ENCODE results near the gene RANBP10. TPM values are rescaled to one million over a fixed set of nuclear protein-coding genes. Genes with fewer than 3 reads are reported as not detected.

The RANBP10 gene
- polyA plus RNA-seq, 1 donor = 23.6 TPM

GRCh38 chr16:67828651-67829050 is 22.3 kb upstream of the RANBP10 start:
- DNase-seq (ENCODE audit: low read depth) = no peak

GRCh38 chr16:67825906-67826305 is 19.5 kb upstream of the RANBP10 start:
- DNase-seq (ENCODE audit: low read depth) = no peak

DNA sequence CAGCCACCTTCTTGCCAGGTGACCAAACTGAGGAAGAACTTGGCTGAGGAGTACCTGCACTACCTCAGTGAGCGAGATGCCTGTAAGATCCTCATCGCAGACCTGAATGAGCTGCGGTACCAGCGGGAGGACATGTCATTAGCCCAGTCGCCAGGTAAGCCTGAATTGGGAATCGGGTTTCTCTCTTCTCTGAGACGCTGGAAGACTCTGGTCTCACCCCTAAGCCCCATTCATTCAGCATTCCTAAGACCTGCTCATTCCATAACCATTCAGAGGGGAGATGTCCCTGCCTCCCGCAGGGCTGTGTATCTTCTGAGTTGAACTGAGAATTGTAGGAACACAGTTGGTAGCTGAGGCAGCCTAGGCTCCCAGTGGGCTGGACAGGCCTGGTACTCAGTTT is 18.8 kb upstream of the RANBP10 start:
- no peak for DNase-seq (ENCODE audit: low read depth)

GRCh38 chr16:67822511-67822910 is 16.2 kb upstream of the RANBP10 start:
- no peak for DNase-seq (ENCODE audit: low read depth)

GRCh38 chr16:67820608-67821259 is 14.4 kb upstream of the RANBP10 start:
- no peak for DNase-seq (ENCODE audit: low read depth)

GRCh38 chr16:67814567-67814966 is 8.2 kb upstream of the RANBP10 start:
- no peak for DNase-seq (ENCODE audit: low read depth)

DNA sequence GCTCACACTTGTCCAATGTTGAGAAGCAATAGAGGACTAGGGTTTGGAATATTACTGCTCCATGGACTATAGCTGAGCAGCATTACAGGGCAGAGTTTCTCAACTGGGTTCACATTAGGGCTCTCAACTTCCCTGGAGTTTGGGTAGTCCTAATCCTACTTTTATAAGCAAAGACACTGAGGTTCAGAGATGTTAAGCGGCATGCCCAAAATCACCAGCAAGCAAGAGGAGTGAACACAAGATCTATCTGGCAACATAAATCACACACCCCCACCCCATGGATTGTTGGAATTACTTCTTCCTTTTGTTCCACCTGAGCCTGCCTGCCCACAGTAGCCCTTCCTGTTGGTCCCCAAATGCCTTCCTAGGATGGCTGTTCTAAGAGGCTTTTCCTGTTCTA is 5.5 kb upstream of the RANBP10 start:
- no peak for DNase-seq (ENCODE audit: low read depth)

DNA sequence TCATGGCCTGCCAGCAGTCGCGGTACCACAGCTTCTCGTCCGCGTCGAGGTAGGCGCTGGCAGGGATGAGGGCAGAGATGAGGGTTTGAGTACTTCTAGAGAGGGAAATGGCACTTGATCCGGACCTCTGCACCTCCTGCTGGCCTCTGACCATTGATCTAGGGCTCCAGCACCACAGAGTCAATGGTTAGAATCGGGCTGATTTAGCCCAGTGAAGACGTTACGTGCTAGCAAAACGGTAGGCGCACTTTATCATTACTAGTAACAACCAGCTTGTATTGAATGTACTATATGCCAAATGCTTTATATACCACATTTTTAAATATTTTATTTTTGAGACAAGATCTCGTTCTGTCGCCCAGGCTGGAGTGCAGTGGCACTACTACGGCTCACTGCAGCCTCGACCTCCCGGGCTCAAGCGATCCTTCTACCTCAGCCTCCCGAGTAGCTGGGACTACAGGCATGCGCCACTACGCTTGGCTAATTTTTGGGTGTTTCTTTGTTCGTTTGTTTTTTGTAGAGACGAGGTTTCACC is 855 bp upstream of the RANBP10 start:
- no peak for DNase-seq (ENCODE audit: low read depth)

GRCh38 chr16:67805718-67806427 is 487 bp downstream of the RANBP10 start:
- DNase-seq (ENCODE audit: low read depth) = no peak

DNA sequence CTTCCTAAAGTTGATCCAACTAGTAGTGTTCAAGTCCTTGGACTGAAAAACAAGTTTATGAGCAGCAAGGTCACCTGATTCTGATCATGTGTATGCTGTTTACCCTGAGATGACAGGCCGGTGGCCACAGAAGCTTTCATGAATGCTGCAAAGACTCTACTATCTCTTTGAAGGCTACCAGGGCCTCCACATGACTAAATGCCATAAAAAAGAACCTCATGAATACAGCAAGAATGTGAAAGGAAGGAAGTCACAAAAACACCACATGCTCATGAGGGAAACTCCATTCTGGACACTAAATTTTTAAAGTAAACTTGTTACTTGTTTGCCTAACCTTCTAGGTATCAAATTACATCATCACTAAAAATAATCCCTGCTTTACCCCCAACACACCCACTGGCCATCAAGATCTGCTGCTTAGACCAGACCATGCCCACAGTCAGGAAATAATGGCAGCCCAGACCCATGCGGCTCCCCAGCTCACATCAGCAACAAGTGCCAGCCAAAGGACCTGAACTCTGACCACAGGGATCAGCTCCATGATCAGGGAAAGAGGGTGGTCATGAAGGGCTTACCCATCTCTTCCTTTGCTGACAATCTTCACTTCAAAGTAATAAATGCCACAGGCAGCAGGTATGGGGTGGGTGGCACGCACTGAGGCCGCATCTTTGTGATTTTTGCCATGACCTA is 1.4 kb downstream of the RANBP10 start:
- no peak for DNase-seq (ENCODE audit: low read depth)

DNA sequence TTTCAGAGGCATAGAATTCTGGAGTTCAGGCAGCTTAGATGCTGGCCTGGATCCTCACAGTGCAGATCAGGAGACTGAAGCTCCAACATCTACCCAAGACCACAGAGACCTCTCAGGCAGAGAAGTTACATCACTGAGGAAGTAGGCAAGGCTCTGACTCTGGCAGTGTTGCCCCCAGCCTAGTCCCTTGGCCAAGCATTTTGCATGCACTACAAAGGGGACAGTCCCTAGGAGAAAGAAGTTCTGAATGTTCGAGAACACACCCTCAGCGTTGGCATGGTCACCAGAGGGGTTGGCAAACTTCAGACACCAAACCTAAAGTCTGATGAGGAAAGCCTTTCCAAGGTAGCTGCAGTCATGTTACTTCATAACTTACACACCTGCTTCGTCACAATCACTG is 2.5 kb downstream of the RANBP10 start:
- no peak for DNase-seq (ENCODE audit: low read depth)

GRCh38 chr16:67801883-67802282 is 4.5 kb downstream of the RANBP10 start:
- DNase-seq (ENCODE audit: low read depth) = no peak

GRCh38 chr16:67801241-67801640 is 5.1 kb downstream of the RANBP10 start:
- DNase-seq (ENCODE audit: low read depth) = no peak

- no peak for DNase-seq (ENCODE audit: low read depth)
Observed at GRCh38 chr16:67800338-67800926, 5.9 kb downstream of the RANBP10 start.

DNA sequence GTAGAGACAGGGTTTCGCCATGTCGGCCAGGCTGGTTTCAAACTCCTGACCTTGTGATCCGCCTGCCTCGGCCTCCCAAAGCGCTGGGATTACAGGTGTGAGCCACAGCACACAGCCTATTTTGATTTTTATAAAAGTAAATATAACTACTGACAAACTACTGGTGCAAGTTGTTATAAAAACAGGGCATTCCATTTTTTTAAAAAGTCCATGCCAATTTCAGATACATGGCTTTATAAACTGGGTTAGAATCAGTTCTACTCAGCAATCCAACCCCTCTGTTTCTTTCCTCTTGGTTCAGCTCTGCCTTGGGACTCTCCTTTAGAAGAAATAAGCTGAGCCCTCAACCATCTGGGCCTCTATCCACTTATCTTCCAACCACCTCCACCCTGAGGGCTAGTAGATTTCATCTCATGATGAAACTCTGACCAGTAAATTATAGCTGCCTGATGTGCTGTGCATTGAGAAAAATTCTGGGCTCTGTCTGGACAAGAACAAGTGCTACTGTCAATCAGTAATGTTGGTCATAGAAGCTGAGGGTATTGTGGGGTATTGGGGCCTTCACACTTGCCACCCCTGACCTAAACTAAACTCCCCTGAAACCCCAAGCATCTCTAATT is 10.2 kb downstream of the RANBP10 start:
- no peak for DNase-seq (ENCODE audit: low read depth)

DNA sequence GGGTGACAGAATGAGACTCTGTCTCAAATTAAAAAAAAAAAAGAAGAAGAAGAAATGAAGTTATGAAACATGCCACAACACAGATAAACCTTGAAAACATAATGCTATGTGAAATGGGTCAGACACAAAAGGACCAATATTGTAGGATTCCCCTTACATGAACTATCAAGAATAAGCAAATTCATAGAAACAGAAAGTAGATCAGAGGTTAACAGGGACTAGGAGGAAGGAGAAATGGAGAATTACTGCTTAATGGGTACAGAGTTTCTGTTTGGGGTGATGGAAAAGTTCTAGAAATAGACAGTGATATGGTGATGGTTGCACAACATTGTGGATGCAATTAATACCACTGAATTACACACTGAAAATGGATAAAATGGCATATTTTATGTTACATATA is 16.3 kb downstream of the RANBP10 start:
- no peak for DNase-seq (ENCODE audit: low read depth)

DNA sequence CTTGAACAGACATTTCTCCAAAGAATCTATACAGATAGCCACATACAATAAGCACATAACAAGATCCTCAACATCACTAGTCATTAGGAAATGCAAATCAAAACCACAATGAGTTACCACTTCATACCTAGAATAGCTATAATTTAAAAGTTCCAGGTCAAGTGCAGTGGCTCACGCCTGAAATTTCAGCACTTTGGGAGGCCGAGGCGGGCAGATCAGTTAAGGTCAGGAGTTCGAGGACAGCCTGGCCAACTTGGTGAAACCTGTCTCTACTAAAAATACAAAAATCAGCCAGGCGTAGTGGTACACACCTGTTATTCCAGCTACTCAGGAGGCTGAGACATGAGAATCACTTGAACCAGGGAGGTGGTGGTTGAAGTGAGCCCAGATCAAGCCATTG is 19.9 kb downstream of the RANBP10 start:
- DNase-seq (ENCODE audit: low read depth) = no peak

DNA sequence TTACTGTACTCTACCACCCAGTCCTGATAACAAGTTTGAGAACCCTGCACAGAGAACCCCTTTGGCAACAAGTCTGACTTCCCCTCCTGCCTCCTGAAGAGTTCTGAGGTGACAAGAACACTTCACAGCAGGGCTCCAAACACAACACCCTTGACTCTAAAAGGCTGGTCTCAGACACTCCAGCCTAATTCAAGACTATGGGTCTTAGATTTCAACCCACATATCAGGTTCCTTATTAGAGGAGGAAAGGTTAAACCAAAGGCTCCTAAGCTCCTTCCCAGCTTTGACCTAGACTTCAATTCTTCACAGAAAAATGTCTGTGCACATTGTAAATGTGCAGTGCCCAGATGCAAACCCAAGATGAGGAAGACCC is 23.0 kb downstream of the RANBP10 start:
- DNase-seq (ENCODE audit: low read depth) = no peak

- DNase-seq (ENCODE audit: low read depth) = no peak
Observed at GRCh38 chr16:67782567-67783352, 23.6 kb downstream of the RANBP10 start.

- DNase-seq (ENCODE audit: low read depth) = no peak
Observed at GRCh38 chr16:67781565-67781921, 24.8 kb downstream of the RANBP10 start.

- no peak for DNase-seq (ENCODE audit: low read depth)
Observed at GRCh38 chr16:67780847-67781564, 25.4 kb downstream of the RANBP10 start.
